MCF 10A (cell line): ENCODE measurements around the gene PHAX. TPM values are rescaled to one million over a fixed set of nuclear protein-coding genes. Genes with fewer than 3 reads are reported as not detected.
"Not testable (repeated sequence)": the region's sequence is repeated elsewhere in the genome, so short reads cannot be mapped to it uniquely, and the experiment has no call there.

Experiments used
- BruUV-seq: library from RNA; stranded (reverse); fragments of 400-500 nt; replicated peaks from 2 replicates; lab custom pipeline; 2021; lab: Mats Ljungman, UMichigan
- CTCF ChIA-PET: fragments of 300-600 bp; sonication (Branson Sonifier 250); formaldehyde crosslinking; extraction: SDS; loops from one replicate; lab custom pipeline; 2021; ENCODE audit warnings: antibody characterized with exemption, inconsistent platforms; lab: Yijun Ruan, JAX
- POLR2A ChIA-PET: fragments of 300-600, 350-650 bp; sonication (Branson Sonifier 250); formaldehyde crosslinking; extraction: SDS; loops from one replicate; lab custom pipeline; 2020; ENCODE audit warnings: antibody characterized with exemption, inconsistent platforms; lab: Yijun Ruan, JAX
- DNase-seq: peaks from one replicate; pipeline ENCODE4 v3.0.0-alpha.2; 2018; ENCODE audit not compliant: unreplicated experiment
- H3K27ac Mint-ChIP-seq: one replicate; pipeline ENCODE4 v1.8.0; 2022; ENCODE audit warnings: mild to moderate bottlenecking, low read depth, mixed read lengths; ENCODE audit not compliant: unreplicated experiment
- H3K27me3 Mint-ChIP-seq: one replicate; pipeline ENCODE4 v1.8.0; 2022; ENCODE audit warnings: mixed read lengths; ENCODE audit not compliant: insufficient read depth, unreplicated experiment
- H3K36me3 Mint-ChIP-seq: one replicate; pipeline ENCODE4 v1.8.0; 2022; ENCODE audit warnings: mild to moderate bottlenecking, moderate library complexity, mixed read lengths; ENCODE audit not compliant: insufficient read depth, unreplicated experiment
- H3K4me1 Mint-ChIP-seq: one replicate; pipeline ENCODE4 v1.8.0; 2022; ENCODE audit warnings: mixed read lengths; ENCODE audit not compliant: insufficient read depth, unreplicated experiment
- H3K4me3 Mint-ChIP-seq: one replicate; pipeline ENCODE4 v1.8.0; 2022; ENCODE audit warnings: mild to moderate bottlenecking, moderate library complexity, mixed read lengths; ENCODE audit not compliant: unreplicated experiment
- H3K9me3 Mint-ChIP-seq: one replicate; pipeline ENCODE4 v1.8.0; 2022; ENCODE audit warnings: mixed read lengths; ENCODE audit not compliant: unreplicated experiment
- CTCF ChIP-seq: fragments of 200-600 bp; IDR thresholded peaks from one replicate; pipeline ENCODE4 v1.8.0; 2022; ENCODE audit warnings: antibody characterized with exemption, mild to moderate bottlenecking; ENCODE audit not compliant: unreplicated experiment
- intact Hi-C: fragments of 100-400 bp; cut with micrococcal nuclease; formaldehyde crosslinking; loops from 2 replicates; pipeline ENCODE4 v1.14.1; 2022
- total RNA-seq: library from RNA; stranded (reverse); gene quantifications from 2 replicates; pipeline ENCODE4 v1.2.3, GENCODE V29; 2022

The PHAX gene
- total RNA-seq, 1 experiment from 2014 or later, result 57.4 TPM

DNA sequence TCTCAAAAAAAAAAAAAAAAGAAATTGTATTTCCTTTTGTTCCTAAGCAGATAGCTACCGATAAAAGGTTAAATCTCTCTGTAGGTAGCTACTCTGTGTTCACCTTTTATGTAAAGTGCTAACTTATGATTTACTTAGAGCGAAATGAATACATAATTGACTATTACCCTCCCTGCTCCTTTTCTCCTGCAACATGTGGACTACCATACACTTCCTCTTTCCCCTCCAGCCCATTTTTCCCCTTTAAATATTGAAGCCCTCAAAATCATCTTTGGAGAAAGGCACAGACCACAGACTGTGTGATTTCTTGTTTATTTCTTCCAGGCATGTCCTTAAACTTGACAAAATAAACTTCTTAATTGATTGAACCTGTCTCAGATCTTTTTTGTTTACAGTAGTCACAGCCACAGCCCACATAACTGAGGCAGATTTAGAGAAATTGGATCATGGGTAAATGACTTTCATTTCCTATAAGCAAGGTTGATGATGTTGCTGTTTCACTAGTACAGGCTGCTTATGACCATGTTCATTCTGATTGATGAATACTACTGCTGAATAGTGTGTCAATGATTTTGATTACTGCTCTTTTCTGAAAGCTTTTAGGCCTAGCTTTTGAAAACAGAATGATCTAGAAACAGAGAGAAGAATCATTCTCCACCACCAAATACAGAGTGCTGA lies 59.2 kb downstream of the PHAX start:
- Mint-ChIP-seq H3K27me3 (no peaks in the 10 kb centered on the region), H3K4me3 (no peak overlapping the region), H3K27ac (no peak overlapping the region), H3K4me1 (no peaks in the 10 kb centered on the region), H3K36me3 (no peaks in the 10 kb centered on the region), H3K9me3 (no peaks in the 10 kb centered on the region)
- no peak for TF ChIP-seq CTCF
- CTCF ChIA-PET, result interaction anchor here (0.5 to 10.4 kb wide), 7 partner anchors 18 to 786 kb away, joined by 3 to 149 read pairs (median 4); partner anchors contain the start of gene LMNB1
- intact Hi-C loops, result loop anchor here (10.0 kb wide), 1 partner anchor 655 kb away; no protein-coding TSS in a partner anchor
- no TSS peak for BruUV-seq
- no peak for DNase-seq
- POLR2A ChIA-PET, result interaction anchor here (1.2 kb wide), 2 partner anchors 117 to 119 kb away, joined by 3 to 5 read pairs; no protein-coding TSS in a partner anchor

DNA sequence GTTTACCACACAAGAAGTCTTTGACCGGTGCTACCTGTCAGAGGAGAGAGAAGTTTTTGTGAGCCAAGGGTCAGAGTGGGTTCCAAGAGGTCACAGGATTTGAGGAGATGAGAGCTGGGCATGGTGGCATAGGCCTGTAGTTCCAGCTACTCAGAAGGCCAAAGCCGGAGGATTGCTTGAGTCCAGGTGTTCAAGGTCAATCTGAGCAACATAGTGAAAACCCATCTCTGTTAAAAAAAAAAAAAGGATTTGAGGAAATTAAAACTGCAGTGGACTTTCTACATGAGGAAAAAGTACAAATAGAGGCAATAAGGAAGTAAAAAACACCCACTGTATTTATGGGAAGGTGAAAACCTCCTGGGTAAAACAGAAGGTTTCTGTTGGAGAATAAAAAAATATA lies 63.8 kb downstream of the PHAX start:
- Mint-ChIP-seq H3K27me3 (no peaks in the 10 kb centered on the region), H3K4me3 (no peak overlapping the region), H3K36me3 (no peaks in the 10 kb centered on the region), H3K27ac (no peak overlapping the region), H3K9me3 (no peaks in the 10 kb centered on the region), H3K4me1 (no peaks in the 10 kb centered on the region)
- intact Hi-C loops, result no loop called here
- ChIA-PET POLR2A (interaction anchor here (0.7 kb wide), 1 partner anchor 114 kb away, joined by 3 read pairs; no protein-coding TSS in a partner anchor), CTCF (no interaction called here)
- no peak for DNase-seq
- TF ChIP-seq CTCF, result no peak
- no TSS peak for BruUV-seq

- not testable (repeated sequence) for H3K27me3 Mint-ChIP-seq, H3K9me3 Mint-ChIP-seq, DNase-seq, H3K36me3 Mint-ChIP-seq, BruUV-seq, H3K27ac Mint-ChIP-seq, H3K4me3 Mint-ChIP-seq
- CTCF ChIA-PET, result interaction anchor here (1.0 to 1.5 kb wide), 3 partner anchors 12 to 111 kb away, joined by 5 to 7 read pairs (median 5); no protein-coding TSS in a partner anchor
- POLR2A ChIA-PET, result interaction anchor here (0.6 kb wide), 1 partner anchor 27 kb away, joined by 3 read pairs; no protein-coding TSS in a partner anchor
- intact Hi-C loops, result loop anchor here (10.0 kb wide), 1 partner anchor 335 kb away; no protein-coding TSS in a partner anchor
- H3K4me1 Mint-ChIP-seq, result peaks cover 16% of the 10 kb centered on the region
Measured at GRCh38 chr5:126670109-126670508, 69.4 kb downstream of the PHAX start.

GRCh38 chr5:126671681-126672080 lies 70.9 kb downstream of the PHAX start:
- H3K4me3 Mint-ChIP-seq, H3K36me3 Mint-ChIP-seq, BruUV-seq, DNase-seq, POLR2A ChIA-PET, H3K9me3 Mint-ChIP-seq, H3K27me3 Mint-ChIP-seq, H3K27ac Mint-ChIP-seq: not testable (repeated sequence)
- intact Hi-C loops, result loop anchor here (10.0 kb wide), 1 partner anchor 337 kb away; no protein-coding TSS in a partner anchor
- H3K4me1 Mint-ChIP-seq, result peaks cover 22% of the 10 kb centered on the region
- CTCF ChIA-PET, result interaction anchor here (0.7 to 16.3 kb wide), 4 partner anchors 14 to 131 kb away, joined by 3 to 456 read pairs (median 82); partner anchors contain the start of gene LMNB1

DNA sequence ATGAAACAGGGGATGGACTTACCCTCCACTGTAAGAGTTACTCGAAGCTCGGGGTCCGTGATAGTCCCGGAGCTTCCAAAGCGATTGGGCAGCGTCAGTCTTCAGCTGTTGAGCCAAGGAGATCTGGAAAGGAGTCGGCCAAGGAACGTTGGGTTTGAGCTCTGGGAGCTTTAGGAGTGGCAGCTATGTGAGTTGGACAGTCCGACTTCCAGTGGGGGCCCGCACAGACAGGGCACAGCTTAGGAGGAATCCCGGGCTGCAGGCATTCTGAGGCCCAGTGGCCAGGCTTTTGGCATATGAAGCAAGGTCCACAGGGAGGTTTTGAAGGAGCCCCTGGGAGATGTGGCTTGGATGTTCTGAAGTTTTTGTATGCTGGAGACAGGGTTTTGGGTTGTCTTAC lies 72.7 kb downstream of the PHAX start:
- Mint-ChIP-seq H3K27me3 (no peaks in the 10 kb centered on the region), H3K27ac (no peak overlapping the region), H3K9me3 (no peaks in the 10 kb centered on the region), H3K4me1 (peaks cover 22% of the 10 kb centered on the region), H3K36me3 (peaks cover 7% of the 10 kb centered on the region), H3K4me3 (no peak overlapping the region)
- intact Hi-C loops, result loop anchor here (10.0 kb wide), 1 partner anchor 339 kb away; no protein-coding TSS in a partner anchor
- no TSS peak for BruUV-seq
- no peak for TF ChIP-seq CTCF
- CTCF ChIA-PET, result interaction anchor here (0.6 to 16.3 kb wide), 7 partner anchors 12 to 164 kb away, joined by 3 to 456 read pairs (median 7); partner anchors contain the start of gene LMNB1
- no peak for DNase-seq
- POLR2A ChIA-PET, result interaction anchor here (0.9 to 10.6 kb wide), 2 partner anchors 105 to 132 kb away, joined by 3 to 137 read pairs; partner anchors contain the start of gene LMNB1
